A549 (cell line): ENCODE data around the gene SPEF1. TPM values are rescaled to one million over a fixed set of nuclear protein-coding genes. Genes with fewer than 3 reads are reported as not detected.

Experiments used
- ATAC-seq, 2 experiments: fragments of 200-7000 bp in 1 of 2; fragments of >200 bp in 1 of 2; cut with Nextera tagmentation in 1 of 2; cut with Tn5 transposase in 1 of 2; 3 replicates each; pipeline versions ENCODE4 v1.8.0 to v1.9.1; 2018 to 2020; ENCODE audit warnings: mild to moderate bottlenecking in 1 of 2, moderate library complexity in 1 of 2
- CTCF ChIA-PET: fragments of 300-600 bp; sonication (Branson Sonifier 250); formaldehyde crosslinking; extraction: SDS; loops from one replicate; lab custom pipeline; 2021; ENCODE audit warnings: antibody characterized with exemption, inconsistent platforms; lab: Yijun Ruan, JAX
- POLR2A ChIA-PET: fragments of 350-600 bp; formaldehyde crosslinking; extraction: SDS; loops from one replicate; lab custom pipeline; 2021; ENCODE audit warnings: antibody characterized with exemption, inconsistent platforms; lab: Yijun Ruan, JAX
- DNase-seq, 2 experiments: peaks; one replicate each; pipeline versions ENCODE4 v3.0.0 to v3.0.0-alpha.2; 2011 to 2016; ENCODE audit warnings: low read depth in 1 of 2, low spot score in 1 of 2
- FAIRE-seq: peaks from 2 replicates; lab custom pipeline; 2011; peaks lifted over from hg19 to GRCh38; lab: Jason Lieb, UNC
- H3K27ac ChIP-seq, 2 experiments: fragments of >200 bp; sonication (Bioruptor Twin); formaldehyde crosslinking; 3 replicates each; pipeline ENCODE4 v1.5.1; 2016 to 2017
- H3K4me1 ChIP-seq: fragments of >200 bp; sonication (Bioruptor Twin); formaldehyde crosslinking; 3 replicates; pipeline ENCODE4 v1.6.1; 2016
- H3K4me2 ChIP-seq: fragments of >200 bp; sonication (Bioruptor Twin); formaldehyde crosslinking; 3 replicates; pipeline ENCODE4 v1.6.1; 2016
- H3K4me3 ChIP-seq: fragments of >200 bp; sonication (Bioruptor Twin); formaldehyde crosslinking; 3 replicates; pipeline ENCODE4 v1.5.1; 2016
- H3K9me3 ChIP-seq: fragments of >200 bp; sonication (Bioruptor Twin); formaldehyde crosslinking; 3 replicates; pipeline ENCODE4 v1.6.1; 2016
- ATOH8 ChIP-seq: fragments of 250-450 bp; sonication (Bioruptor Pico); IDR thresholded peaks from 2 replicates; pipeline ENCODE4 v1.5.0; 2020; ENCODE audit warnings: low read depth, mild to moderate bottlenecking, moderate library complexity
- CBX2 ChIP-seq: fragments of 200-600 bp; sonication (generic); IDR thresholded peaks from 2 replicates; pipeline ENCODE4 v1.6.1; 2016; ENCODE audit warnings: low read depth, mild to moderate bottlenecking, borderline replicate concordance
- CBX8 ChIP-seq: fragments of 200-600 bp; sonication (generic); IDR thresholded peaks from 2 replicates; pipeline ENCODE4 v1.6.1; 2016
- CEBPB ChIP-seq, 2 experiments: fragments of >200 bp in 1 of 2; sonication (Bioruptor Twin) in 1 of 2; formaldehyde crosslinking in 1 of 2; IDR thresholded peaks; 2 replicates each; pipeline ENCODE4 v1.6.1; 2012 to 2016
- EHF ChIP-seq: fragments of 250-450 bp; sonication (Bioruptor Pico); IDR thresholded peaks from 2 replicates; pipeline ENCODE4 v1.5.0; 2020; ENCODE audit warnings: mild to moderate bottlenecking
- EHMT2 ChIP-seq: fragments of 200-600 bp; sonication (generic); IDR thresholded peaks from 2 replicates; pipeline ENCODE4 v1.6.1; 2016; ENCODE audit warnings: antibody characterized with exemption, low read depth, mild to moderate bottlenecking, moderate library complexity
- FOSB ChIP-seq: fragments of 250-450 bp; sonication (Bioruptor Pico); IDR thresholded peaks from 2 replicates; pipeline ENCODE4 v1.5.0; 2020; ENCODE audit warnings: mild to moderate bottlenecking, moderate library complexity
- FOSL2 ChIP-seq, 2 experiments: fragments of 450-650 bp in 1 of 2; fragments of >200 bp in 1 of 2; sonication (Bioruptor Twin) in 1 of 2; formaldehyde crosslinking; IDR thresholded peaks; 2 replicates each; pipeline versions ENCODE4 v1.5.0 to v1.6.1; 2016 to 2020; ENCODE audit warnings: mild to moderate bottlenecking in 1 of 2, moderate library complexity in 1 of 2
- GATA3 ChIP-seq: IDR thresholded peaks from 2 replicates; pipeline ENCODE4 v1.6.1; 2012; ENCODE audit warnings: borderline replicate concordance
- HEYL ChIP-seq: fragments of 250-450 bp; sonication (Bioruptor Pico); IDR thresholded peaks from 2 replicates; pipeline ENCODE4 v1.8.0; 2021; ENCODE audit warnings: mild to moderate bottlenecking, moderate library complexity
- HOXA7 ChIP-seq: fragments of 250-450 bp; sonication (Bioruptor Pico); IDR thresholded peaks from 2 replicates; pipeline ENCODE4 v1.5.0; 2020; ENCODE audit warnings: mild to moderate bottlenecking, moderate library complexity
- JUNB ChIP-seq: fragments of >200 bp; sonication (Bioruptor Twin); formaldehyde crosslinking; IDR thresholded peaks from 2 replicates; pipeline ENCODE4 v1.6.1; 2016
- MAFK ChIP-seq: fragments of 450-650 bp; IDR thresholded peaks from 2 replicates; pipeline ENCODE4 v1.6.1; 2014; ENCODE audit not compliant: partially characterized antibody
- MYC ChIP-seq: IDR thresholded peaks from 2 replicates; pipeline ENCODE4 v1.6.1; 2012; ENCODE audit warnings: mild to moderate bottlenecking, inconsistent platforms, low read length, improper control_type of control experiment, borderline replicate concordance
- PHF8 ChIP-seq: fragments of 200-600 bp; sonication (generic); IDR thresholded peaks from 2 replicates; pipeline ENCODE4 v1.6.1; 2016; ENCODE audit warnings: low read depth, mild to moderate bottlenecking, antibody characterized with exemption, moderate library complexity, borderline replicate concordance
- POLR2A ChIP-seq: IDR thresholded peaks from 2 replicates; pipeline ENCODE4 v1.6.1; 2012; ENCODE audit warnings: mild to moderate bottlenecking, low read length
- RFX5 ChIP-seq: fragments of 450-650 bp; IDR thresholded peaks from 2 replicates; pipeline ENCODE4 v1.7.1; 2014; ENCODE audit warnings: antibody characterized with exemption, mild to moderate bottlenecking, moderate library complexity
- SMC3 ChIP-seq: fragments of >200 bp; sonication (Bioruptor Twin); formaldehyde crosslinking; IDR thresholded peaks from 3 replicates; pipeline ENCODE4 v1.6.1; 2018; ENCODE audit warnings: inconsistent platforms
- TFCP2L1 ChIP-seq: fragments of 250-450 bp; sonication (Bioruptor Pico); IDR thresholded peaks from 2 replicates; pipeline ENCODE4 v1.5.0; 2021; ENCODE audit warnings: mild to moderate bottlenecking
- ZNF302 ChIP-seq: fragments of 250-450 bp; sonication (Bioruptor Pico); IDR thresholded peaks from 2 replicates; pipeline ENCODE4 v1.9.0; 2021; ENCODE audit warnings: inconsistent platforms, mild to moderate bottlenecking, moderate library complexity
- ZSCAN20 ChIP-seq: fragments of 250-450 bp; sonication (Bioruptor Pico); IDR thresholded peaks from 2 replicates; pipeline ENCODE4 v1.8.0; 2022; ENCODE audit warnings: mild to moderate bottlenecking, moderate library complexity
- WGBS: methylation state at CpG from one replicate; pipeline ENCODE4 v1.1.6; 2017; ENCODE audit errors: missing lambda C conversion rate; 5-methylcytosine and 5-hydroxymethylcytosine counted together
- polyA plus RNA-seq, 4 experiments: library from polyadenylated mRNA; depleted of rRNA in 3 of 4; stranded (reverse); fragments of >200 nt; fragmentation: RNase III in 1 of 4; extraction: RNeasy Plus Mini Kit Qiagen cat#74134 plus additional on column Dnase treatment in 1 of 4; gene quantifications; 2 replicates in 3 of 4; 3 replicates in 1 of 4; pipeline ENCODE4 v1.2.3, GENCODE V29; 2011 to 2017
- TF ChIP-seq, protein P1 (sequence below): fragments of >200 bp; sonication (Bioruptor Twin); formaldehyde crosslinking; IDR thresholded peaks from 3 replicates; pipeline ENCODE4 v1.6.1; 2016
- TF ChIP-seq, protein P2 (sequence below): fragments of 200-600 bp; sonication (generic); IDR thresholded peaks from 2 replicates; pipeline ENCODE4 v1.6.1; 2016; ENCODE audit warnings: antibody characterized with exemption, mild to moderate bottlenecking, moderate library complexity

The SPEF1 gene
- polyA plus RNA-seq, 2 of the 4 experiments (the other 2 are of a cell fraction) = 0.41 to 1.3 TPM

DNA sequence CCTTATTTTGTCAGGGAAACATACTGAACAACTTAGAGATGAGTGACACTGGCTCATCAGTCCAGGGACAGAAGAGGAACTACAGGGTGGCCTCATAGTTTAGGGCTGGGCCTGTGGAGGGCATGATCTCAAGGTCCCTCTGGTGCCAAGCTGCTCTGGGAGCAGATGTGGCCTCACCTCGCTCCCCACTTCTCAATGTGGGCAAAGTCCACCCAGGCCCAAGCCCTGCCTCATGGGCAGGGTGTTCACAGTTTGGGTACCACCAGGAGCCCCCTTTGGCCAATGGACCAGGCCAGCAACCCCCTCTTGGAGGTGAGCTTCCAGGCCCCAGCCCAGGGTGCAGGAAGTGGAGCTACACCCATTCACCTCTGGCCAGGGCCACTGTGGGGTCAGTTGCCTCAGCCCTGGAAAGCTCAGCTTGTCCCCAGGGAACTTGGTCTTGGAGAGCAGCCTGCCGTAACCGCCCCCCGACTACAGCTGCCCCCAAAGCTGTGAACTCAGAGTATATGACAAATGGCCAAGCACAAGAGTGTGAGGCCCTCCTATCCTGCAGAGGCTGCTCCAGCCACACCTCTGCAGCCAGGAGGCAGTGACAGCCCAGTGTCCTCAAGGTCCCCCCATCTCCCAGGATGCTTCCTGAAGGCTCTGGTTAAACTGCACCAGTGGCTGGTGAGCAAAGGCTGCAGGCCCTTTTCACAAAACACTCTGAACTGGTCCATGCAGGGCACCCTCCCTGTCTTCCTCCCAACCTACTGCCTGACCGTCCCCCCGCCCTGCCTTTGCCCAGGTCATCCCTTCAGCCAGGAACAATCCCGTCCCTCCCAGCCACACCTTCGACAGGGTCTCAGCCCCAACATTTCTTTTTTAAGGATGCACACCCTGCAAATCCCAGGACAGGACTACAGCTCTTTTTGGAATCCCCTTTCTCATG is 17.3 kb downstream of the SPEF1 start:
- WGBS = 95% methylated on average over 8 of the region's 8 CpGs
- ChIA-PET POLR2A (no interaction called here), CTCF (interaction anchor here (1.1 to 72.1 kb wide), 6 partner anchors 1 to 85 kb away, joined by 3 to 2233 read pairs (median 828); partner anchors contain the start of genes ADAM33, ADISSP, CENPB and GFRA4)
- DNase-seq (no peak), ATAC-seq (no peak), FAIRE-seq (no peak)
- no peak overlapping the region for H3K4me3 ChIP-seq
- H3K27ac ChIP-seq = no peak overlapping the region
- H3K4me1 ChIP-seq = peaks cover 12% of the 10 kb centered on the region
- no peak overlapping the region for H3K4me2 ChIP-seq
- TF ChIP-seq, protein P1, sequence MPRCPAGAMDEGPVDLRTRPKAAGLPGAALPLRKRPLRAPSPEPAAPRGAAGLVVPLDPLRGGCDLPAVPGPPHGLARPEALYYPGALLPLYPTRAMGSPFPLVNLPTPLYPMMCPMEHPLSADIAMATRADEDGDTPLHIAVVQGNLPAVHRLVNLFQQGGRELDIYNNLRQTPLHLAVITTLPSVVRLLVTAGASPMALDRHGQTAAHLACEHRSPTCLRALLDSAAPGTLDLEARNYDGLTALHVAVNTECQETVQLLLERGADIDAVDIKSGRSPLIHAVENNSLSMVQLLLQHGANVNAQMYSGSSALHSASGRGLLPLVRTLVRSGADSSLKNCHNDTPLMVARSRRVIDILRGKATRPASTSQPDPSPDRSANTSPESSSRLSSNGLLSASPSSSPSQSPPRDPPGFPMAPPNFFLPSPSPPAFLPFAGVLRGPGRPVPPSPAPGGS = no peak
- TF ChIP-seq ATOH8 (no peak), MYC (no peak), TFCP2L1 (CRISPR knock-in tag) (no peak), ZNF302 (CRISPR knock-in tag) (no peak), EHF (CRISPR knock-in tag) (no peak), CBX2 (no peak), FOSB (no peak), POLR2A (no peak), CBX8 (no peak), CEBPB (IDR thresholded peaks at IDR 0.05) (no peak), MAFK (no peak), SMC3 (no peak)
- TF ChIP-seq, protein P2, sequence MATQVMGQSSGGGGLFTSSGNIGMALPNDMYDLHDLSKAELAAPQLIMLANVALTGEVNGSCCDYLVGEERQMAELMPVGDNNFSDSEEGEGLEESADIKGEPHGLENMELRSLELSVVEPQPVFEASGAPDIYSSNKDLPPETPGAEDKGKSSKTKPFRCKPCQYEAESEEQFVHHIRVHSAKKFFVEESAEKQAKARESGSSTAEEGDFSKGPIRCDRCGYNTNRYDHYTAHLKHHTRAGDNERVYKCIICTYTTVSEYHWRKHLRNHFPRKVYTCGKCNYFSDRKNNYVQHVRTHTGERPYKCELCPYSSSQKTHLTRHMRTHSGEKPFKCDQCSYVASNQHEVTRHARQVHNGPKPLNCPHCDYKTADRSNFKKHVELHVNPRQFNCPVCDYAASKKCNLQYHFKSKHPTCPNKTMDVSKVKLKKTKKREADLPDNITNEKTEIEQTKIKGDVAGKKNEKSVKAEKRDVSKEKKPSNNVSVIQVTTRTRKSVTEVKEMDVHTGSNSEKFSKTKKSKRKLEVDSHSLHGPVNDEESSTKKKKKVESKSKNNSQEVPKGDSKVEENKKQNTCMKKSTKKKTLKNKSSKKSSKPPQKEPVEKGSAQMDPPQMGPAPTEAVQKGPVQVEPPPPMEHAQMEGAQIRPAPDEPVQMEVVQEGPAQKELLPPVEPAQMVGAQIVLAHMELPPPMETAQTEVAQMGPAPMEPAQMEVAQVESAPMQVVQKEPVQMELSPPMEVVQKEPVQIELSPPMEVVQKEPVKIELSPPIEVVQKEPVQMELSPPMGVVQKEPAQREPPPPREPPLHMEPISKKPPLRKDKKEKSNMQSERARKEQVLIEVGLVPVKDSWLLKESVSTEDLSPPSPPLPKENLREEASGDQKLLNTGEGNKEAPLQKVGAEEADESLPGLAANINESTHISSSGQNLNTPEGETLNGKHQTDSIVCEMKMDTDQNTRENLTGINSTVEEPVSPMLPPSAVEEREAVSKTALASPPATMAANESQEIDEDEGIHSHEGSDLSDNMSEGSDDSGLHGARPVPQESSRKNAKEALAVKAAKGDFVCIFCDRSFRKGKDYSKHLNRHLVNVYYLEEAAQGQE = no peak
- H3K9me3 ChIP-seq = no peaks in the 10 kb centered on the region

- Histone ChIP-seq H3K4me3 (no peak overlapping the region), H3K4me1 (peaks cover under 1% of the 10 kb centered on the region; the same call in 1 of the 3 replicates), H3K27ac (no peak overlapping the region), H3K9me3 (no peaks in the 10 kb centered on the region)
- ATAC-seq = no peak
- DNase-seq = no peak
- ChIA-PET CTCF (interaction anchor here (1.2 to 72.1 kb wide), 9 partner anchors 4 to 196 kb away, joined by 3 to 2233 read pairs (median 13); partner anchors contain the start of genes ADAM33, ADISSP, AP5S1 and CENPB), POLR2A (no interaction called here)
- WGBS = 84% methylated on average over 8 of the region's 10 CpGs
- no peak for FAIRE-seq
- TF ChIP-seq MAFK (no peak), EHMT2 (no peak), HOXA7 (CRISPR knock-in tag) (no peak), MYC (no peak), FOSL2 (IDR thresholded peaks at IDR 0.05) (no peak), FOSL2 (CRISPR knock-in tag; IDR thresholded peaks at IDR 0.05) (no peak), RFX5 (no peak), ZSCAN20 (CRISPR knock-in tag) (no peak), JUNB (no peak), PHF8 (no peak), HEYL (CRISPR knock-in tag) (no peak), SMC3 (no peak), GATA3 (no peak)
- TF ChIP-seq, protein P2 = no peak
- TF ChIP-seq, all 56 proteins: peak for 0
- no peak overlapping the region for H3K4me2 ChIP-seq
Observed at GRCh38 chr20:3760655-3761348, 20.4 kb downstream of the SPEF1 start.
